Uterus (tissue), 4 donors: ENCODE measurements around the gene CDK6. TPM values are rescaled to one million over a fixed set of nuclear protein-coding genes. Genes with fewer than 3 reads are reported as not detected.

ENCODE experiments used
- DNase-seq, 2 donors: peaks; one replicate each; pipeline ENCODE4 v3.0.0-alpha.2; 2019 to 2020
- H3K27ac ChIP-seq, 2 donors: fragments of 200-600 bp; sonication (generic); 1 replicate in 1 of 2; 2 replicates in 1 of 2; pipeline ENCODE4 v1.5.1; 2016 to 2018
- H3K27me3 ChIP-seq, 2 donors: fragments of 200-600 bp; sonication (generic); one replicate each; pipeline ENCODE4 v1.5.1; 2018 to 2019; ENCODE audit warnings: control low read depth in 1 of 2
- H3K36me3 ChIP-seq, 2 donors: fragments of 200-600 bp; sonication (generic); one replicate each; pipeline ENCODE4 v1.5.1; 2019; ENCODE audit warnings: control low read depth in 1 of 2
- H3K4me1 ChIP-seq, 2 donors: fragments of 200-600 bp; sonication (generic); one replicate each; pipeline ENCODE4 v1.5.1; 2018 to 2019; ENCODE audit warnings: control low read depth in 1 of 2
- H3K4me3 ChIP-seq, 2 donors: fragments of 200-600 bp; sonication (generic); 1 replicate in 1 of 2; 2 replicates in 1 of 2; pipeline ENCODE4 v1.5.1; 2018 to 2019; ENCODE audit warnings: mild to moderate bottlenecking in 1 of 2
- H3K9me3 ChIP-seq, 2 donors: fragments of 200-600 bp; sonication (generic); one replicate each; pipeline ENCODE4 v1.5.1; 2019; ENCODE audit warnings: control low read depth in 1 of 2
- POLR2A ChIP-seq, 2 donors: fragments of 450-650 bp; IDR thresholded peaks; one replicate each; pipeline ENCODE4 v1.6.1; 2016; ENCODE audit warnings: antibody characterized with exemption in 2 of 2, mild to moderate bottlenecking in 1 of 2, moderate library complexity in 1 of 2
- intact Hi-C: fragments of 100-400 bp; cut with DNase I; formaldehyde crosslinking; loops from one replicate; pipeline ENCODE4 v1.15.1; 2023; ENCODE audit warnings: low total_unique reads
- total RNA-seq, 4 donors: library from RNA; depleted of rRNA in 3 of 4; stranded (reverse); fragments of >200 nt in 3 of 4; gene quantifications; one replicate each; pipeline versions ENCODE4 v1.1.0 to v1.2.4, GENCODE V29; 2014 to 2023
- TF ChIP-seq, protein P1 (sequence below), 4 experiments: fragments of 200-600 bp in 2 of 4; fragments of 450-650 bp in 2 of 4; sonication (generic) in 2 of 4; IDR thresholded peaks; one replicate each; pipeline ENCODE4 v1.5.1; 2016 to 2019; ENCODE audit warnings: antibody characterized with exemption in 4 of 4, mild to moderate bottlenecking in 2 of 4, moderate library complexity in 1 of 4
- donor health status: DM: yes; HTN: yes; CAD: no.

CDK6 gene
- total RNA-seq, 4 donors from 2014 or later: 5.9 to 117 (median 15.2) TPM

DNA sequence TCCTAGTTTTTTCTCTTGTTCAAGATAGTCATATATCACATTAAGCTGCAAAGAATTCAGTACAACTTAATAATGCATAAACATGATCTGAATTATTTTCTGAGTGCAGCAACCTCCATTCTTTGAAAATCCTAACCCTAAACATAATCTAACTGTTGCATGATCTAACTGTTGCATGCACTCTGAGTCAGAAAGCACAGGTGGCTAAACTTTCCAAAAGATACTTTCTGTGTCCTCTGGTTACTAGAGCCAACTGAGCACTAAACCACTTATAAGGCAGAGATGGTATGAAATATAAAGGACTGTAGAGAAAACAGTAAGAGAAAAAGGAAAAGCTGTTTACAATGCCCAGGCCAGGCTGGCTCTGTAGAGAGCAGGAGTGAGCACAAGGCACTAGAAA lies 223.2 kb downstream of the CDK6 start:
- H3K27ac ChIP-seq: no peak overlapping the region
- intact Hi-C loops: loop anchor here (10.0 kb wide), 1 partner anchor 442 kb away; no protein-coding TSS in a partner anchor
- TF ChIP-seq, protein P1, sequence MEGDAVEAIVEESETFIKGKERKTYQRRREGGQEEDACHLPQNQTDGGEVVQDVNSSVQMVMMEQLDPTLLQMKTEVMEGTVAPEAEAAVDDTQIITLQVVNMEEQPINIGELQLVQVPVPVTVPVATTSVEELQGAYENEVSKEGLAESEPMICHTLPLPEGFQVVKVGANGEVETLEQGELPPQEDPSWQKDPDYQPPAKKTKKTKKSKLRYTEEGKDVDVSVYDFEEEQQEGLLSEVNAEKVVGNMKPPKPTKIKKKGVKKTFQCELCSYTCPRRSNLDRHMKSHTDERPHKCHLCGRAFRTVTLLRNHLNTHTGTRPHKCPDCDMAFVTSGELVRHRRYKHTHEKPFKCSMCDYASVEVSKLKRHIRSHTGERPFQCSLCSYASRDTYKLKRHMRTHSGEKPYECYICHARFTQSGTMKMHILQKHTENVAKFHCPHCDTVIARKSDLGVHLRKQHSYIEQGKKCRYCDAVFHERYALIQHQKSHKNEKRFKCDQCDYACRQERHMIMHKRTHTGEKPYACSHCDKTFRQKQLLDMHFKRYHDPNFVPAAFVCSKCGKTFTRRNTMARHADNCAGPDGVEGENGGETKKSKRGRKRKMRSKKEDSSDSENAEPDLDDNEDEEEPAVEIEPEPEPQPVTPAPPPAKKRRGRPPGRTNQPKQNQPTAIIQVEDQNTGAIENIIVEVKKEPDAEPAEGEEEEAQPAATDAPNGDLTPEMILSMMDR (IDR thresholded peaks at IDR 0.05): no peak
- TF ChIP-seq POLR2A (IDR thresholded peaks at IDR 0.05): no peak

DNA sequence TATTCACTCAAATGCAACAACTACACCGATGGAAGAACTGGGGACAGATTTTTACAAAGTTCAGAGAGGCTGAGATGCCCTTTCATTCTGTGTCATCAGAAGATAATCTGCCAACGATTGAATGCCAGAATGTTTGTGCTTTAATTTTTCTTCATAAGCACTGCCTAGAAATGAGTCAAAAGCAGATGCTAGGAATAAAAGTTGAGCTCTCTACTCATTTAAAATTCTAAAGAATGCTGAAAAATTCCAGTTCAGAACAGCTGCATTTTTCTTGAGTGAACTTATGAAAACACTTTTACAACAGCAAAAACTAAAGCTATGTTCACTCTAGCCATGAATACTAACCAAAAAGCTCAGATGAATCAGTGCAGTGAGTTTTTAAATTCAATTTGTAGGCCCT lies 223.9 kb downstream of the CDK6 start:
- no peak for TF ChIP-seq POLR2A (IDR thresholded peaks at IDR 0.05)
- TF ChIP-seq, protein P1 (IDR thresholded peaks at IDR 0.05): no peak
- intact Hi-C loops: loop anchor here (10.0 kb wide), 1 partner anchor 442 kb away; no protein-coding TSS in a partner anchor
- Histone ChIP-seq H3K27ac (no peak overlapping the region), H3K4me1 (no peaks in the 10 kb centered on the region), H3K27me3 (no peaks in the 10 kb centered on the region), H3K36me3 (no peaks in the 10 kb centered on the region), H3K4me3 (no peak overlapping the region), H3K9me3 (no peaks in the 10 kb centered on the region)
- DNase-seq: no peak

More for the DNA sequence above, 223.2 kb downstream of the CDK6 start:
- H3K4me1 ChIP-seq: no peaks in the 10 kb centered on the region
- no peaks in the 10 kb centered on the region for H3K27me3 ChIP-seq
- no peaks in the 10 kb centered on the region for H3K9me3 ChIP-seq
- DNase-seq: no peak
- no peak overlapping the region for H3K4me3 ChIP-seq
- no peaks in the 10 kb centered on the region for H3K36me3 ChIP-seq

DNA sequence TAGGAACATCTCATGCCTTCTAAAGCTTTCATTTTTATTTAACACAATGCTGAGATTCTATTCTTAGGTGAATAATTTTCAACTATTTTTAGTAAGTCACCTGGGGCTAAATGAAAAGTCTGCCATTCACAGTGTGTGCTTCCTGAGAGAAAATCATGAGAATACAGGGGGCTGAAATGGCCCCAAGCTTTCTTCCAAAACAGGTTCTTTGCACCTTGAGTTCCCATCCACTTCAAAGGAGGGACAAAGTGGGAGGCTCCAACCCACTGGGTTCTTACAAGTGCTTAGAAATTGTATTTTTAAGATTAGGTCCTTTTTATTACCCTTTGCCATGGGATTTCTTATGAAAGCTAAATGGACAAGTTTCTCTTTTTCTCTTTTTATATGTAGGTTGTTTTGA lies 224.6 kb downstream of the CDK6 start:
- H3K27ac ChIP-seq: no peak overlapping the region

DNA sequence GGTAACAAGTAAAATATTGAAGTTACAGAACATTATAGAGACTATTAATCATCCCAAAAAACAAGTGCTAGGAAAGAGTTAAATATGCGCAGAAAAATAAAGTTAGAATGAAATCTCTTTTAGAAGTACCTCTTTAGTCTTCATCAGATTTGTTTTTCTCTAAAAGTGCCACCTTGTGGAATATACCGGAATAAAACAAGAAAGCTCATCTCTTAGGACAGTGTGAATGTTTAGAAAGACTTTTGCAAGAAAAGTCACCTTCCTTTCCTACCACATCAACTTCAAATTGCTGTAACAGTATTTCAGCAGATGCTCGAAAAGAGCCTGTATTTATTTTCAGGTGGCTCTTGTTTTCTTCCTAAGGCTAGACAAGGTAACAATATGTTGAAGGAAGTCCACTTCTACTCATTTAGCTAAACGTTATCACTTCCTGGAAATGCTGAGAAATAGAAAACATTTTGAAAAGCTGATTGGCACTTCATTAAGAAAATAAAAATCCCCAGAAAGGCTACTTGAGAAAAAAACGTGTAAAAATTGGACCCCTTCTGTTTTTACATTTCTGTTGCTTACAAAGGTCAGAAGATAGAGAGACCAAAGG lies 226.4 kb downstream of the CDK6 start:
- Histone ChIP-seq H3K4me3 (no peak overlapping the region), H3K36me3 (no peaks in the 10 kb centered on the region), H3K4me1 (no peaks in the 10 kb centered on the region), H3K27me3 (no peaks in the 10 kb centered on the region), H3K9me3 (no peaks in the 10 kb centered on the region), H3K27ac (no peak overlapping the region)
- intact Hi-C loops: loop anchor here (10.0 kb wide), 1 partner anchor 445 kb away; no protein-coding TSS in a partner anchor
- no peak for DNase-seq
- TF ChIP-seq, protein P1 (IDR thresholded peaks at IDR 0.05): peak in 2 of 4 experiments; percentile 8 to 23
- no peak for TF ChIP-seq POLR2A (IDR thresholded peaks at IDR 0.05)

More for the DNA sequence above, 224.6 kb downstream of the CDK6 start:
- H3K4me1 ChIP-seq: no peaks in the 10 kb centered on the region
- intact Hi-C loops: loop anchor here (10.0 kb wide), 1 partner anchor 443 kb away; no protein-coding TSS in a partner anchor
- TF ChIP-seq, protein P1 (IDR thresholded peaks at IDR 0.05): no peak
- TF ChIP-seq POLR2A (IDR thresholded peaks at IDR 0.05): no peak
- H3K9me3 ChIP-seq: no peaks in the 10 kb centered on the region
- no peaks in the 10 kb centered on the region for H3K27me3 ChIP-seq
- H3K36me3 ChIP-seq: no peaks in the 10 kb centered on the region
- no peak for DNase-seq
- H3K4me3 ChIP-seq: no peak overlapping the region
